CD4-positive, alpha-beta memory T cell (primary cell): ENCODE results near the gene SPDYE9. TPM values are rescaled to one million over a fixed set of nuclear protein-coding genes. Genes with fewer than 3 reads are reported as not detected.
"Not testable (repeated sequence)": the region's sequence is repeated elsewhere in the genome, so short reads cannot be mapped to it uniquely, and the experiment has no call there.

Experiments
- CTCF ChIA-PET: fragments of 350-600 bp; sonication (Branson Sonifier 250); formaldehyde crosslinking; loops from one replicate; lab custom pipeline; 2021; ENCODE audit warnings: inconsistent platforms; ENCODE audit not compliant: partially characterized antibody; lab: Charles Lee
- POLR2A ChIA-PET: fragments of 350-600 bp; sonication (Branson Sonifier 250); formaldehyde crosslinking; loops from one replicate; lab custom pipeline; 2021; ENCODE audit not compliant: partially characterized antibody; lab: Charles Lee
- DNase-seq, 5 donors: peaks; one replicate each; pipeline versions ENCODE4 v3.0.0 to v3.0.0-alpha.2; 2020 to 2022; ENCODE audit warnings: mixed read lengths in 1 of 5
- H3K27ac ChIP-seq: one replicate; pipeline ENCODE4 v1.7.0; 2013; ENCODE audit warnings: low read depth, low read length
- H3K27me3 ChIP-seq: 2 replicates; pipeline ENCODE4 v1.7.0; 2013; ENCODE audit warnings: mild to moderate bottlenecking, low read length, moderate library complexity; ENCODE audit not compliant: insufficient read depth
- H3K36me3 ChIP-seq: 2 replicates; pipeline ENCODE4 v1.7.0; 2013; ENCODE audit warnings: mild to moderate bottlenecking, low read length, moderate library complexity; ENCODE audit not compliant: insufficient read depth
- H3K4me1 ChIP-seq: 2 replicates; pipeline ENCODE4 v1.7.0; 2013; ENCODE audit warnings: mild to moderate bottlenecking, low read length, moderate library complexity; ENCODE audit not compliant: insufficient read depth
- H3K4me3 ChIP-seq, 2 donors: one replicate each; pipeline ENCODE4 v1.7.0; 2013; ENCODE audit warnings: low read length in 2 of 2, mild to moderate bottlenecking in 1 of 2
- H3K9me3 ChIP-seq, 2 donors: one replicate each; pipeline ENCODE4 v1.7.0; 2013; ENCODE audit warnings: low read length in 2 of 2, control low read depth in 1 of 2; ENCODE audit not compliant: control insufficient read depth in 1 of 2
- H3K27ac Mint-ChIP-seq, 7 donors: one replicate each; pipeline ENCODE4 v1.8.0; 2020 to 2021; ENCODE audit warnings: mixed read lengths in 7 of 7, mild to moderate bottlenecking in 6 of 7, inconsistent platforms in 3 of 7, moderate library complexity in 3 of 7
- H3K27me3 Mint-ChIP-seq, 2 donors: one replicate each; pipeline ENCODE4 v1.8.0; 2020 to 2021; ENCODE audit warnings: mixed read lengths in 2 of 2
- H3K36me3 Mint-ChIP-seq, 2 donors: one replicate each; pipeline ENCODE4 v1.8.0; 2020 to 2021; ENCODE audit warnings: mixed read lengths in 2 of 2, inconsistent platforms in 1 of 2, mild to moderate bottlenecking in 1 of 2
- H3K4me1 Mint-ChIP-seq, 4 donors: one replicate each; pipeline ENCODE4 v1.8.0; 2020 to 2021; ENCODE audit warnings: mixed read lengths in 4 of 4, mild to moderate bottlenecking in 1 of 4
- H3K4me3 Mint-ChIP-seq, 8 donors: one replicate each; pipeline ENCODE4 v1.8.0; 2020 to 2021; ENCODE audit warnings: mixed read lengths in 8 of 8, mild to moderate bottlenecking in 7 of 8, moderate library complexity in 6 of 8, inconsistent platforms in 3 of 8
- H3K9me3 Mint-ChIP-seq, 8 donors: one replicate each; pipeline ENCODE4 v1.8.0; 2020 to 2021; ENCODE audit warnings: mixed read lengths in 8 of 8, mild to moderate bottlenecking in 5 of 8, inconsistent platforms in 3 of 8, moderate library complexity in 1 of 8
- intact Hi-C: fragments of 100-400 bp; cut with micrococcal nuclease; formaldehyde crosslinking; loops from one replicate; pipeline ENCODE4 v1.15.1; 2023
- polyA plus RNA-seq, 2 donors: library from polyadenylated mRNA; unstranded; fragments of 300-500 nt; fragmentation: Illumina TruSeq; gene quantifications; one replicate each; pipeline ENCODE4 v1.2.3, GENCODE V29; 2021
- total RNA-seq, 2 experiments: library from RNA; stranded (reverse); gene quantifications; one replicate each; pipeline ENCODE4 v1.2.3, GENCODE V29; 2021

SPDYE9 gene
- total and polyA plus RNA-seq, 4 experiments from 2014 or later: 0.10 TPM; not detected in 3

- H3K4me3 ChIP-seq, H3K27me3 Mint-ChIP-seq, H3K36me3 ChIP-seq, H3K27ac ChIP-seq, intact Hi-C loops, H3K9me3 ChIP-seq, CTCF ChIA-PET, H3K4me1 ChIP-seq, DNase-seq, H3K27me3 ChIP-seq, POLR2A ChIA-PET, H3K27ac Mint-ChIP-seq, H3K36me3 Mint-ChIP-seq, H3K4me3 Mint-ChIP-seq, H3K4me1 Mint-ChIP-seq, H3K9me3 Mint-ChIP-seq: not testable (repeated sequence)
These were observed 28.0 kb downstream of the SPDYE9 start, which contains the start of gene SPDYE11 for GRCh38 chr7:73057811-73058210. TSS of gene SPDYE11 (minus strand) at chr7:73057911. CDS start at chr7:73056111, 1,800 bp downstream.

- H3K27ac ChIP-seq, H3K4me1 ChIP-seq, H3K9me3 ChIP-seq, H3K4me1 Mint-ChIP-seq, POLR2A ChIA-PET, CTCF ChIA-PET, DNase-seq, H3K36me3 ChIP-seq, H3K27ac Mint-ChIP-seq, H3K4me3 Mint-ChIP-seq, intact Hi-C loops, H3K36me3 Mint-ChIP-seq, H3K9me3 Mint-ChIP-seq, H3K4me3 ChIP-seq, H3K27me3 ChIP-seq, H3K27me3 Mint-ChIP-seq: not testable (repeated sequence)
These were observed 56.2 kb downstream of the SPDYE9 start, which contains the start of gene SPDYE8 for GRCh38 chr7:73029666-73030065. TSS of gene SPDYE8 (minus strand) at chr7:73029766. CDS start at chr7:73027966, 1,800 bp downstream.

Other genes with a start within 250 kb of the SPDYE9 start
- 10 to 100 TPM; 54.3 to 56.0 TPM for gene POM121, start 160.9 kb downstream of the SPDYE9 start, total RNA-seq
- gene POM121, start 160.9 kb downstream of the SPDYE9 start, polyA plus RNA-seq: 10 to 100 TPM in 1 of 2 donors, 1 to 10 TPM in 1; 2.8 to 18.3 TPM
- 1 to 10 TPM; 5.2 to 6.0 TPM for gene TRIM74, start 116.6 kb downstream of the SPDYE9 start, total RNA-seq
- under 1 TPM in 1 of 2 donors, not detected in 1; 0.34 TPM for gene TRIM74, start 116.6 kb downstream of the SPDYE9 start, polyA plus RNA-seq
- not detected for gene SPDYE8, start 56.3 kb downstream of the SPDYE9 start, total RNA-seq
- gene SPDYE8, start 56.3 kb downstream of the SPDYE9 start, polyA plus RNA-seq: under 1 TPM in 1 of 2 donors, not detected in 1; 0.10 TPM
- gene SPDYE11, start 28.1 kb downstream of the SPDYE9 start, total RNA-seq: not detected
- under 1 TPM in 1 of 2 donors, not detected in 1; 0.10 TPM for gene SPDYE11, start 28.1 kb downstream of the SPDYE9 start, polyA plus RNA-seq
- 10 to 100 TPM; 54.4 to 62.5 TPM for gene NSUN5, start 222.8 kb upstream of the SPDYE9 start, total RNA-seq
- gene NSUN5, start 222.8 kb upstream of the SPDYE9 start, polyA plus RNA-seq: 10 to 100 TPM; 39.9 to 47.7 TPM
- not detected for gene TRIM50, start 242.0 kb upstream of the SPDYE9 start, total RNA-seq
- not detected for gene TRIM50, start 242.0 kb upstream of the SPDYE9 start, polyA plus RNA-seq
- gene FKBP6, start 242.1 kb upstream of the SPDYE9 start, total RNA-seq: not detected
- not detected for gene FKBP6, start 242.1 kb upstream of the SPDYE9 start, polyA plus RNA-seq